ENCODE results near the gene CXorf65.

The CXorf65 gene

DNA sequence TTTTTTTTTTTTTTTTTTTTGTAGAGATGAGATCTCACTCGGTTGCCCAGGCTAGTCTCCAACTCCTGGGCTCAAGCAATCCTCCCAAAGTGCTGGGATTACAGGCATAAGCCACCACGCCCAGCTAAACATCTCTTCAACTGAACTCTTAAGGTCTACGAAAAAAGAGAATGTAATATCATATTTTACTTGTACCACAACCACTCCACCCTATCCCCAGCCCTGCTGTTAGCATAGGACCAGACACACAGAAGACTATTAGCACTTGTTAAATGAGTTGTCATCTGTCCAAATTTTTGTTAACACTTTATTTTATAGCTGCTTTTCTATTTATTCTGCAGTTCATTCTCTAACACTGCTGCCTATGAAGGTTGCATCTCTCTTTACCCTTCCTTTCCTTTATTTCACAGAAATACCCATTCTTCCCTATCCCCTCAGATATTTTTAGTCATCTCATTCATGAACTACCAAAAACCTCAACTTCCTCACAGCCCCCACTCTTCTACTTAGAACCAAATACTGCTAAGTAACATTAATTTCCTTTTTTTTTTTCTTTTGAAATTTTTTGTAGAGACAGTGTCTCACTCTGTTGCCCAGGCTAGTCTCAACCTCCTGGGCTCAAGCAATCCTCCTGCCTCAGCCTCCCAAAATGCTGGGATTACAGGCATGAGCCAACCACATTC, 48.6 kb downstream of the CXorf65 start:
- no peak for DNase-seq

DNA sequence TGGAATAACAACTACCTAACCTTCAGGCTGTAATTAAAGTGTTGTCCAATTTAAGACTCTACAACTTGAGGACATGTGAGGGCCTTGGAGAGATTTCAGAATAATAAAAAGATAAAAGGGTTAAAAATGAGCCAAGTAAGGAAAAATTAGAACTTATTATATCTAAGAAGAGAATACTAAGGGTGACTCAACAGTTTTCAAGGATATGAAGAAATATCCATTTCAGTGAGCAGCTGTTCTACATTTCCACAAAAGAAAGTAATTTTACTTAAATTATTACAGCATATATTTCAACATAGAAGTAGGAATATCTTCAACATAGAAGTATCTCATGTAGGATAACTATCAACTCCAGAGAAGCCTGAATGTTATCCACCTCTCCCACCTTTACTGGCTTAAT, 49.7 kb downstream of the CXorf65 start:
- DNase-seq: no peak
